Activated effector memory CD4-positive, alpha-beta T cell treated with Interleukin-2 at 50 U/mL for 16 hours (primary cell): ENCODE data around the gene RBM39.

Experiments used
- DNase-seq: peaks from one replicate; pipeline ENCODE4 v3.0.0-alpha.2; 2020

RBM39 gene

GRCh38 chr20:35665949-35666288 lies 76.1 kb downstream of the RBM39 start:
- DNase-seq: no peak

- peak; percentile 91 for DNase-seq
Observed at GRCh38 chr20:35664466-35665206, 77.4 kb downstream of the RBM39 start, which contains the start of the genes CPNE1 and RBM12. Gene CPNE1, minus strand, starts transcription at chr20:35664900. Its CDS starts 31,977 bp downstream, at chr20:35632923. Gene RBM12, minus strand, starts transcription at chr20:35664900. Its CDS starts 9,578 bp downstream, at chr20:35655322.

GRCh38 chr20:35663516-35664465 lies 78.3 kb downstream of the RBM39 start:
- peak; percentile 56 for DNase-seq

- DNase-seq: no peak
Observed at GRCh38 chr20:35662551-35662950, 79.5 kb downstream of the RBM39 start.

GRCh38 chr20:35661908-35662307 lies 80.2 kb downstream of the RBM39 start:
- no peak for DNase-seq

- DNase-seq: no peak
Observed at GRCh38 chr20:35661053-35661452, 81.0 kb downstream of the RBM39 start.

- DNase-seq: no peak
Observed at GRCh38 chr20:35660122-35660937, 81.7 kb downstream of the RBM39 start.

GRCh38 chr20:35657271-35657670 lies 84.8 kb downstream of the RBM39 start:
- no peak for DNase-seq

- DNase-seq: no peak
Observed at GRCh38 chr20:35654415-35654814, 87.6 kb downstream of the RBM39 start.

- DNase-seq: no peak
Observed at GRCh38 chr20:35653893-35654292, 88.2 kb downstream of the RBM39 start.
